Measurements from ENCODE around the gene COMT.

COMT gene

GRCh38 chr22:19995611-19996339, 54.2 kb downstream of the COMT start:
- no peak for DNase-seq (ENCODE audit: low read depth in 2 of 2)

- DNase-seq (ENCODE audit: low read depth in 2 of 2) = no peak
Observed at GRCh38 chr22:19996694-19997384, 55.3 kb downstream of the COMT start.

GRCh38 chr22:19997561-19998231, 56.1 kb downstream of the COMT start:
- no peak for DNase-seq (ENCODE audit: low read depth in 2 of 2)

- DNase-seq (ENCODE audit: low read depth in 2 of 2) = no peak
Observed at GRCh38 chr22:19998232-19998951, 56.8 kb downstream of the COMT start.

- no peak for DNase-seq (ENCODE audit: low read depth in 2 of 2)
Observed at GRCh38 chr22:19998991-19999820, 57.6 kb downstream of the COMT start.

- DNase-seq (ENCODE audit: low read depth in 2 of 2) = no peak
Observed at GRCh38 chr22:20000246-20001081, 58.9 kb downstream of the COMT start.

GRCh38 chr22:20001082-20001638, 59.6 kb downstream of the COMT start:
- DNase-seq (ENCODE audit: low read depth in 2 of 2) = no peak

- DNase-seq (ENCODE audit: low read depth in 2 of 2) = no peak
Observed at GRCh38 chr22:20002128-20002527, 60.6 kb downstream of the COMT start.

- DNase-seq (ENCODE audit: low read depth in 2 of 2) = no peak
Observed at GRCh38 chr22:20002636-20003035, 61.1 kb downstream of the COMT start.

GRCh38 chr22:20003304-20003703, 61.7 kb downstream of the COMT start:
- no peak for DNase-seq (ENCODE audit: low read depth in 2 of 2)

- DNase-seq (ENCODE audit: low read depth in 2 of 2) = no peak
Observed at GRCh38 chr22:20004464-20004863, 62.9 kb downstream of the COMT start.

- no peak for DNase-seq (ENCODE audit: low read depth in 2 of 2)
Observed at GRCh38 chr22:20008221-20008995, 66.8 kb downstream of the COMT start.

GRCh38 chr22:20009018-20009491, 67.5 kb downstream of the COMT start:
- DNase-seq (ENCODE audit: low read depth in 2 of 2) = no peak

- no peak for DNase-seq (ENCODE audit: low read depth in 2 of 2)
Observed at GRCh38 chr22:20009582-20010306, 68.2 kb downstream of the COMT start.

GRCh38 chr22:20010307-20011122, 68.9 kb downstream of the COMT start:
- DNase-seq (ENCODE audit: low read depth in 2 of 2) = no peak

GRCh38 chr22:20011123-20011992, 69.8 kb downstream of the COMT start:
- no peak for DNase-seq (ENCODE audit: low read depth in 2 of 2)
